Activated naive CD4-positive, alpha-beta T cell treated with anti-CD3 and anti-CD28 coated beads for 36 hours (primary cell): Measurements from ENCODE around the gene TOPBP1. TPM values are rescaled to one million over a fixed set of nuclear protein-coding genes. Genes with fewer than 3 reads are reported as not detected.

ENCODE experiments used
- CTCF ChIA-PET: fragments of 350-600 bp; sonication (Branson Sonifier 250); formaldehyde crosslinking; loops from one replicate; lab custom pipeline; 2021; ENCODE audit warnings: antibody characterized with exemption; lab: Charles Lee
- DNase-seq: peaks from one replicate; pipeline ENCODE4 v3.0.0-alpha.2; 2020
- H3K27ac Mint-ChIP-seq: one replicate; pipeline ENCODE4 v1.8.0; 2021; ENCODE audit warnings: mild to moderate bottlenecking, mixed read lengths
- H3K27me3 Mint-ChIP-seq: one replicate; pipeline ENCODE4 v1.8.0; 2021; ENCODE audit warnings: low read depth, mixed read lengths
- H3K36me3 Mint-ChIP-seq: one replicate; pipeline ENCODE4 v1.8.0; 2021; ENCODE audit warnings: low read depth, mixed read lengths
- H3K4me1 Mint-ChIP-seq: one replicate; pipeline ENCODE4 v1.8.0; 2021; ENCODE audit warnings: low read depth, mixed read lengths
- H3K4me3 Mint-ChIP-seq: one replicate; pipeline ENCODE4 v1.8.0; 2021; ENCODE audit warnings: mild to moderate bottlenecking, moderate library complexity, mixed read lengths
- H3K9me3 Mint-ChIP-seq: one replicate; pipeline ENCODE4 v1.8.0; 2021; ENCODE audit warnings: mixed read lengths
- intact Hi-C: fragments of 100-400 bp; cut with micrococcal nuclease; formaldehyde crosslinking; loops from one replicate; pipeline ENCODE4 v1.15.1; 2023
- total RNA-seq, 2 experiments: library from RNA; stranded (reverse); gene quantifications; one replicate each; pipeline ENCODE4 v1.2.3, GENCODE V29; 2021

TOPBP1 gene
- total RNA-seq, 2 experiments from 2014 or later: 65.4 to 65.8 TPM

DNA sequence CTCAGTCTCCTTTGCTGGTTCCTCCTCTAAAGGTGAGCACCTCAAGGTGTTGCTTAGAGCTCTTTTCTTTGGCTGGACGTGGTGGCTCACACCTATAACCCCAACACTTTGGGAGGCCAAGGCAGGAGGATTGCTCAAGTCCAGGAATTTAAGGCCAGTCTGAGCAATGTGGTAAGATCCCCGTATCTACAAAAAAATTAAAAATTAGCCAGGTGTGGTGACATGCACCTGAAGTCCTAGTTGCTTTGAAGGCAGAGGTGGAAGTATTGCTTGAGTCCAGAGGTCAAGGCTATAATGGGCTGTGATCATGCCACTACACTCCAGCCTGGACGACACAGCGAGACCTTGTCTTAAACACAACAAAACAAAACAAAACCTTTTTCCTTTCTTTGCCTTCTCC lies 28.3 kb downstream of the TOPBP1 start:
- intact Hi-C loops: no loop called here
- CTCF ChIA-PET: no interaction called here
- Mint-ChIP-seq H3K36me3 (peaks cover 58% of the 10 kb centered on the region), H3K4me1 (peaks cover 3% of the 10 kb centered on the region), H3K9me3 (no peaks in the 10 kb centered on the region), H3K27ac (no peak overlapping the region), H3K27me3 (no peaks in the 10 kb centered on the region), H3K4me3 (no peak overlapping the region)
- no peak for DNase-seq

DNA sequence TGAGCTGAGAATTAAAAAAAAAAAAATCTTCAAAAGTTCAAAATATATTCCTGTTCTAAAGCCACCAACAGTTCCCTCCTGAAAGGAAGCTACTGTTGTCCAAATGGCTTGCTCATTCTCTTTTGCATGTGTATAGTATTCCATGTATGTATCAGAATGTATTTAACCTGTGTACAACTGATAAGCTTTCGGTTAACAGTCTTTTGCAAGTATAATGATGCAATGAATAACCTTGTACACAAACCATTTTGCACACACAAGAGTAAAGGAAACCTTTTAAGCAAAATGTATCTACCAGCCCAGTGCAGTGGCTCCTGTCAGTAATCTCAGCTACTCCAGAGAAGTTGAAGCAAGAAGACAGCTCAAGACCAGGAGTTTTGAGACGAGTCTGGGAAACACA lies 32.6 kb downstream of the TOPBP1 start:
- Mint-ChIP-seq H3K4me3 (no peak overlapping the region), H3K27ac (no peak overlapping the region), H3K4me1 (peaks cover 3% of the 10 kb centered on the region), H3K27me3 (no peaks in the 10 kb centered on the region), H3K36me3 (peaks cover 52% of the 10 kb centered on the region), H3K9me3 (no peaks in the 10 kb centered on the region)
- CTCF ChIA-PET: no interaction called here
- DNase-seq: no peak
- intact Hi-C loops: no loop called here

DNA sequence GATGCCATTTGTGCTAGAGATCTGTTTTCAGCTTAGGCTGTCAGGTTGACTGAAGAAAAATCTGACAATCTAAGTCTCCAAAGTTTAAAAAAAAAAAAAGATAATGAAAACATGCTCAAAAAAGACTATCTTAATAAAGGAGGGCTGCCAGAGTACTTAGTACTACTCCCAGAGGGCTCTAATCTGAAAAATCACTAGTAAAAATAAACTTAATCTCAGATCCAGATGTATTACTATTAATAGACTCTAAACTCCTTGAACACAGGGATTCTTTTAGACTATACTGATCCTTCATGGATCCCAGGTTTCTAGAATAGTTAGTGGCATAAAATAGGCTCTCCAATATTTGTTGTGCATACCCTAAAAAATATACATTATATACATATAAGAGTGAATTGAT lies 34.0 kb downstream of the TOPBP1 start:
- H3K4me3 Mint-ChIP-seq: no peak overlapping the region

DNA sequence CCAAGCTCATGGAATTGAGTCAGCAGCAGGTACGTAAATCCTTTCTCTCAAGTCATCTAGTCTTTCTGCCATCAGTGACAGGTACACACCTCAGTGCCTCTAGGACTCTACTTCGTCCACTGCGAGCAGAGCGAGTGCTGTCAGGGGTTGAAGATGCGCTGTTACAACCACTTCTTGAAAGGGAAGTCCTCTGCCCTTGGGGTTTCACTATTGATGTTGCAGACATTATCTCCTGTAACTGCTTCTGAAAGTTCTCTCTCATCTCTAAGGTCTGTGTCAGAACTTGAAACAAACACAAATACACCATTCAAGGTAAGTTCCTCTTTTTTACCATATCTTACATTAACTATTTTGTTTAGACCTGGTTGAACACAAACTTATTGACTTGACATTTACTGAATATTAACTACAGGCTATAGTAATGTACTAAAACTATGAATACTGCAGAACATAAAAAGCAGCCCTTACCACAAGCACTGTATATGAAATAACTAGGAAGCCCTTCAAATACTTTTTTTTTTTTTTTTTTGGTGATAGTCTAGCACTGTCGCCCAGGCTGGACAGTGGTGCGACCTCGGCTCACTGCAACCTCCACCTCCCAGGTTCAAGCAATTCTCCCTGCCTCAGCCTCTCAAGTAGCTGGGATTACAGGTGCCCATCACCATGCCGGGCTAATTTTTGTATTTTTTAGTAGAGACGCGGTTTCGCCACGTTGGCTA lies 41.5 kb downstream of the TOPBP1 start:
- intact Hi-C loops: no loop called here
- Mint-ChIP-seq H3K4me3 (no peak overlapping the region), H3K27ac (no peak overlapping the region), H3K9me3 (no peaks in the 10 kb centered on the region), H3K27me3 (no peaks in the 10 kb centered on the region), H3K4me1 (no peaks in the 10 kb centered on the region), H3K36me3 (peaks cover 55% of the 10 kb centered on the region)
- CTCF ChIA-PET: interaction anchor here (1.1 kb wide), 1 partner anchor 14 kb away, joined by 4 read pairs; no protein-coding TSS in a partner anchor
- DNase-seq: no peak

More for the DNA sequence above, 34.0 kb downstream of the TOPBP1 start:
- Mint-ChIP-seq H3K36me3 (peaks cover 50% of the 10 kb centered on the region), H3K9me3 (no peaks in the 10 kb centered on the region), H3K27ac (no peak overlapping the region), H3K27me3 (no peaks in the 10 kb centered on the region), H3K4me1 (peaks cover 3% of the 10 kb centered on the region)
- intact Hi-C loops: loop anchor here (2.0 kb wide), 1 partner anchor 19 kb away; no protein-coding TSS in a partner anchor
- DNase-seq: no peak
- CTCF ChIA-PET: no interaction called here

DNA sequence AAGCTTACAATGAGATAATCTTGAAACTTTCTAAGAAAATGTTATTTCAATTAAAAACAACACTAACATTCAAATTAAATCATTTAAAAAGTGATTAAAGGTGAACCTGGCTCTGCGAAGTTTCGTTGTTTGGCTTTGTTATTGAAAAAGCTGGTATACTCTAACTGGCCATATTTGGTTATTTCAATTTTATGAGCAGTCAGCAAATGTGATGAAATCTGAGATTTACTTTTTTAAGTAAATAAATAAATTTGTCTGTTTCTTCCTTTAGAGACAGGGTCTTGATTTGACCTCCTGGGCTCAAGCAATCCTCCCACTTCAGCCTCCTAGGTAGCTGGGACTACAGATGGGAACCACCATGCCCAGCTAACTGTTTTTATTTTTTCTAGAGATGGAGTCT lies 50.2 kb downstream of the TOPBP1 start:
- no peak overlapping the region for H3K4me3 Mint-ChIP-seq
- no peaks in the 10 kb centered on the region for H3K27me3 Mint-ChIP-seq
- CTCF ChIA-PET: no interaction called here
- intact Hi-C loops: no loop called here
- H3K4me1 Mint-ChIP-seq: no peaks in the 10 kb centered on the region
- H3K9me3 Mint-ChIP-seq: no peaks in the 10 kb centered on the region
- DNase-seq: no peak
- H3K27ac Mint-ChIP-seq: no peak overlapping the region
- H3K36me3 Mint-ChIP-seq: peaks cover 55% of the 10 kb centered on the region

DNA sequence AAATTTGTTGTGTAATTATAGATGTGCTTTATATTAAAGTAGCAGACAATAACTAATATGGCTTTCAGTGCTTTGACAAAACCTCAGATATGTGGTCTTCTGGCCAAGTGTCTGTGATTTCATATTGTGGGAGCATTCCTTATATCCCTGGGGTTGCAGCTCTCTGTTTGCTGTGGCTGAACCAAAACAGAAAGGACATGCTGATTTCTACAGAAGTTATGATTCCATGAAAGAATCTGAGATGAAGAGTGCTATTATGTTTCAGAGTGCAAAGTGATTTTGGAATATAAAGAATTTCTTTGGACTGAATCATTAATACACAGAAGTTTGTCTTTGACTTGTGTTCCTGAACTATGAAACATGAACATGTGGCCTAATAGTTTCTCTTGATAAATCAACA lies 51.7 kb downstream of the TOPBP1 start:
- DNase-seq: no peak
- no peaks in the 10 kb centered on the region for H3K9me3 Mint-ChIP-seq
- no peaks in the 10 kb centered on the region for H3K27me3 Mint-ChIP-seq
- no peak overlapping the region for H3K4me3 Mint-ChIP-seq
- H3K36me3 Mint-ChIP-seq: peaks cover 52% of the 10 kb centered on the region
- intact Hi-C loops: no loop called here
- no peaks in the 10 kb centered on the region for H3K4me1 Mint-ChIP-seq
- no peak overlapping the region for H3K27ac Mint-ChIP-seq
- CTCF ChIA-PET: no interaction called here

DNA sequence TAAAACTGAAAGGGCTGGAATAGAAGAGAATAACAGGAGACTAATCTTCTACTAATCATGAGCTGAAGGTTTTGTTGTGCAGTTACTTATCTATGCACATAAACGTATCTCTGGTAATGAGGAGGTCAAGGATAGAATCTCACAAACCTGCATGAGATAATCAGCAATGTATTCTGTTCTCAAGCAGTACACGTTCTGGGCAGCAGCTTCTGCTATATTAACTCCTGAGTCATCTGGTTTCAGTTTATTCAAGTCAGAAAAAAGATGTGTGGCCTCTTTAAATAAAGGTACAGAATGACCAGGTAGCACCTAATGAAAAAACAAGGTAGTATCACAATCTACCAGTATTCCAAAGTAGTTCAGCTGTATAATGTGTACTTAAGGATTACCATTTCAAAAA lies 53.4 kb downstream of the TOPBP1 start:
- intact Hi-C loops: loop anchor here (2.0 to 5.0 kb wide), 2 partner anchors 18 to 34 kb away; no protein-coding TSS in a partner anchor
- no peaks in the 10 kb centered on the region for H3K4me1 Mint-ChIP-seq
- CTCF ChIA-PET: interaction anchor here (0.6 to 1.4 kb wide), 2 partner anchors 11 to 120 kb away, joined by 3 to 4 read pairs; no protein-coding TSS in a partner anchor
- H3K27ac Mint-ChIP-seq: no peak overlapping the region
- no peak overlapping the region for H3K4me3 Mint-ChIP-seq
- H3K36me3 Mint-ChIP-seq: peaks cover 50% of the 10 kb centered on the region
- no peaks in the 10 kb centered on the region for H3K27me3 Mint-ChIP-seq
- no peak for DNase-seq
- H3K9me3 Mint-ChIP-seq: no peaks in the 10 kb centered on the region

DNA sequence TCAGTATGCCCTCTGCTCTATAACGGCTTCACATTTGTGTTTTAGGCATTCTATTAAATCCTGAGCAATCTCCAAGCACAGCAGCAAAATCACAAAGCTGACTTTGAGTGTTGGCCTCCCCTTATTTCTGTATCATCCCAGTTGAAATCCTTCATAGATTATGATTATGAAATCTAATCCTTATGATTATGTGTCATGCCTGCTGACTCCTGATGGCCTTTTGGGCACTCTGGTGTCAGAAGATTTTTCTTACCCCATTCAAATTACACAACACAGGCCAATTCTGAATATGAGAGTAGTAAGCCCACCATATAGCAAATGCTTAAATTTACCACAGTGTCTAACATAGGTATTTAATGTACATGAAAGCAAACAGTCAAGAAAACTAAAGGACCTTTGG lies 53.9 kb downstream of the TOPBP1 start:
- no peaks in the 10 kb centered on the region for H3K9me3 Mint-ChIP-seq
- DNase-seq: no peak
- no peaks in the 10 kb centered on the region for H3K27me3 Mint-ChIP-seq
- no peak overlapping the region for H3K4me3 Mint-ChIP-seq
- H3K27ac Mint-ChIP-seq: no peak overlapping the region
- H3K4me1 Mint-ChIP-seq: no peaks in the 10 kb centered on the region
- intact Hi-C loops: loop anchor here (2.0 to 5.0 kb wide), 2 partner anchors 19 to 34 kb away; no protein-coding TSS in a partner anchor
- peaks cover 46% of the 10 kb centered on the region for H3K36me3 Mint-ChIP-seq
- CTCF ChIA-PET: interaction anchor here (0.6 to 1.4 kb wide), 2 partner anchors 10 to 119 kb away, joined by 3 to 4 read pairs; no protein-coding TSS in a partner anchor

DNA sequence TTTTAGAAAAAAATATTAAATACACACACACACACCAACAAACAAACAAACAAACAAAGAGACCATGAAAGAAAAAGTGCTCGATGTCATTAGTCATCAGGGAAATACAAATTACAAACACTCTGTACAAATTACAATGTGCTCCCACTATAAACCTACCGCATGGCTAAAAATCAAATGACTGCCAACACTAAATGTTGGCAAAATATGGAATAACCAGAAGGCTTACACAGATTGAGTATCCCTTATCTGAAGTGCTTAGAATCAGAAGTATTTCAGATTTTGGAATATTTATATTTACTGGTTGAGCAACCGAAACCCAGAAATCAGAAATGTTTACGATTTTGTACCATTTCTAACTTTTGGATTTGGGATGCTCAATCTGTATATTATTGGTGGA lies 54.8 kb downstream of the TOPBP1 start:
- Mint-ChIP-seq H3K27me3 (no peaks in the 10 kb centered on the region), H3K4me3 (no peak overlapping the region), H3K9me3 (no peaks in the 10 kb centered on the region), H3K4me1 (no peaks in the 10 kb centered on the region), H3K36me3 (peaks cover 42% of the 10 kb centered on the region), H3K27ac (no peak overlapping the region)
- intact Hi-C loops: loop anchor here (5.0 kb wide), 1 partner anchor 35 kb away; no protein-coding TSS in a partner anchor
- CTCF ChIA-PET: no interaction called here
- DNase-seq: no peak

DNA sequence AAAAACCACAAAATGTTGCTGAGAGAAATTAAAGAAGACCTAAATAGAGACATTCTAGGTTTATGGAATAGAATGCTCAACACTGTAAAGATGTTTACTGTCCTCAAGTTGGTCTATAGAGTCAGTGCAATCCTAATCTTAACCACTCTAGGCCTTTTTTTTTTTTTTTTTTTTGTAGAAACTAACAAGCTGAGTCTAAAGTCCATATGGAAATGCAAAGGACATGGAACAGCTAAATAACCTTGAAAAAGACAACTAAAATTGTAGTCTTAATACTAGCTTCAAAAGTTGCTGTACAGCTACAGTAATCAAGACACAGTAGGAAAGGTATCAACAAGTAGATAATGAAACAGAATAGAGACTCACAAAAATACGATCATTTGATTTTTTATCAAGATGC lies 55.4 kb downstream of the TOPBP1 start:
- peaks cover 43% of the 10 kb centered on the region for H3K36me3 Mint-ChIP-seq

DNA sequence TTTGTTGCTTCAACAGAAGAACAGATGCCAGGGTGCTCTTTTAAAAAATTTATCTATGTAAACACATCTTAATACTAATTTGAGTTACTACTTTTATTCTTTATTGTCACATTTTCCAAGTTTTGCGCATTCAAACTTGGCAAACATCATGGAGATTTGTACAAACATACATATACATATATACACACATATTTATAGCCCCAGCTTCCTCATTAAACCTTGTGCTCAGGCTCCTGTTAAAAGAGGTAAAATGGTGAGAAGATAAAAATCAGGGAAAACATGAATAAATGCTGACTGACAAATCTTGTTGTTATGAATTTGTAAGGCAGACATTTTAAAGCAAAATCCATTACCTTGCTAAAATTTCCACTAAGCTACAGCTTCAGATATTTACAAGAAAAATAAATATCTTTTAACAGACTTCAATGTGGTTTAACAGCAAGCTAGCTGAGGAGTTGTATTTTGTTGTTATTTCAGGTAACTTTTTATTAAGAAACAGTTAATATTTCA lies 61.1 kb downstream of the TOPBP1 start:
- intact Hi-C loops: no loop called here
- DNase-seq: no peak
- H3K4me3 Mint-ChIP-seq: no peak overlapping the region
- H3K27ac Mint-ChIP-seq: no peak overlapping the region
- H3K9me3 Mint-ChIP-seq: no peaks in the 10 kb centered on the region
- no peaks in the 10 kb centered on the region for H3K27me3 Mint-ChIP-seq
- H3K36me3 Mint-ChIP-seq: peaks cover 17% of the 10 kb centered on the region
- peaks cover 8% of the 10 kb centered on the region for H3K4me1 Mint-ChIP-seq
- CTCF ChIA-PET: interaction anchor here (1.3 to 1.6 kb wide), 2 partner anchors 16 to 22 kb away, joined by 3 read pairs; no protein-coding TSS in a partner anchor

More for the DNA sequence above, 55.4 kb downstream of the TOPBP1 start:
- Mint-ChIP-seq H3K9me3 (no peaks in the 10 kb centered on the region), H3K27ac (no peak overlapping the region), H3K4me1 (no peaks in the 10 kb centered on the region), H3K27me3 (no peaks in the 10 kb centered on the region), H3K4me3 (no peak overlapping the region)
- CTCF ChIA-PET: interaction anchor here (0.7 kb wide), 1 partner anchor 15 kb away, joined by 4 read pairs; no protein-coding TSS in a partner anchor
- DNase-seq: no peak
- intact Hi-C loops: loop anchor here (5.0 kb wide), 1 partner anchor 36 kb away; no protein-coding TSS in a partner anchor

DNA sequence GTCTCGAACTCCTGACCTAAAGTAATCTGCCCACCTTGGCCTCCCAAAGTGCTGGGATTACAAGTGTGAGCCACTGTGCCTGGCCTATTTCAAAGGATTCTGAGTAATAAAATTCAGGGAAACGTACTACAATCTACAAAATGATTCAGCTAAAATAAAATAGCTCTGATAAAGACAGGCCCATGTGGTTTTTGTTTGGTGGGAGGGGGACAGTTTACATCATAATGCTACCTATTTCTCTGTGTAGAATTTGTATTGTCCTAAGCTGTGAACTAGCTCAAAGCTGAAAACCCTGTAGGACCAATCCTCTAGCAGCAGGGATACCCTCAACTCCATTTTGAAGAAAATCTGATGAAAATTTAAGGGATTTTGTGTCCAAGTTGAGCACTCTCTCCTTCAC lies 62.5 kb downstream of the TOPBP1 start:
- no peaks in the 10 kb centered on the region for H3K9me3 Mint-ChIP-seq
- H3K27ac Mint-ChIP-seq: no peak overlapping the region
- intact Hi-C loops: loop anchor here (5.0 kb wide), 1 partner anchor 152 kb away; no protein-coding TSS in a partner anchor
- peaks cover 18% of the 10 kb centered on the region for H3K4me1 Mint-ChIP-seq
- CTCF ChIA-PET: interaction anchor here (1.0 to 1.6 kb wide), 2 partner anchors 18 to 21 kb away, joined by 3 read pairs; no protein-coding TSS in a partner anchor
- H3K4me3 Mint-ChIP-seq: no peak overlapping the region
- H3K27me3 Mint-ChIP-seq: no peaks in the 10 kb centered on the region
- peaks cover 11% of the 10 kb centered on the region for H3K36me3 Mint-ChIP-seq
- DNase-seq: no peak
